A549 (cell line): ENCODE results near the gene KLC3. TPM values are rescaled to one million over a fixed set of nuclear protein-coding genes. Genes with fewer than 3 reads are reported as not detected.

ENCODE experiments used
- ATAC-seq, 2 experiments: fragments of 200-7000 bp in 1 of 2; fragments of >200 bp in 1 of 2; cut with Nextera tagmentation in 1 of 2; cut with Tn5 transposase in 1 of 2; 3 replicates each; pipeline versions ENCODE4 v1.8.0 to v1.9.1; 2018 to 2020; ENCODE audit warnings: mild to moderate bottlenecking in 1 of 2, moderate library complexity in 1 of 2
- CTCF ChIA-PET: fragments of 300-600 bp; sonication (Branson Sonifier 250); formaldehyde crosslinking; extraction: SDS; loops from one replicate; lab custom pipeline; 2021; ENCODE audit warnings: antibody characterized with exemption, inconsistent platforms; lab: Yijun Ruan, JAX
- POLR2A ChIA-PET: fragments of 350-600 bp; formaldehyde crosslinking; extraction: SDS; loops from one replicate; lab custom pipeline; 2021; ENCODE audit warnings: antibody characterized with exemption, inconsistent platforms; lab: Yijun Ruan, JAX
- DNase-seq, 2 experiments: peaks; one replicate each; pipeline versions ENCODE4 v3.0.0 to v3.0.0-alpha.2; 2011 to 2016; ENCODE audit warnings: low read depth in 1 of 2, low spot score in 1 of 2
- FAIRE-seq: peaks from 2 replicates; lab custom pipeline; 2011; peaks lifted over from hg19 to GRCh38; lab: Jason Lieb, UNC
- H3K27ac ChIP-seq, 2 experiments: fragments of >200 bp; sonication (Bioruptor Twin); formaldehyde crosslinking; 3 replicates each; pipeline ENCODE4 v1.5.1; 2016 to 2017
- H3K4me1 ChIP-seq: fragments of >200 bp; sonication (Bioruptor Twin); formaldehyde crosslinking; 3 replicates; pipeline ENCODE4 v1.6.1; 2016
- H3K4me2 ChIP-seq: fragments of >200 bp; sonication (Bioruptor Twin); formaldehyde crosslinking; 3 replicates; pipeline ENCODE4 v1.6.1; 2016
- H3K4me3 ChIP-seq: fragments of >200 bp; sonication (Bioruptor Twin); formaldehyde crosslinking; 3 replicates; pipeline ENCODE4 v1.5.1; 2016
- H3K9me3 ChIP-seq: fragments of >200 bp; sonication (Bioruptor Twin); formaldehyde crosslinking; 3 replicates; pipeline ENCODE4 v1.6.1; 2016
- CTCF ChIP-seq: fragments of >200 bp; sonication (Bioruptor Twin); formaldehyde crosslinking; IDR thresholded peaks from 3 replicates; pipeline ENCODE4 v1.5.1; 2016
- FOSB ChIP-seq: fragments of 250-450 bp; sonication (Bioruptor Pico); IDR thresholded peaks from 2 replicates; pipeline ENCODE4 v1.5.0; 2020; ENCODE audit warnings: mild to moderate bottlenecking, moderate library complexity
- FOSL2 ChIP-seq, 2 experiments: fragments of 450-650 bp in 1 of 2; fragments of >200 bp in 1 of 2; sonication (Bioruptor Twin) in 1 of 2; formaldehyde crosslinking; IDR thresholded peaks; 2 replicates each; pipeline versions ENCODE4 v1.5.0 to v1.6.1; 2016 to 2020; ENCODE audit warnings: mild to moderate bottlenecking in 1 of 2, moderate library complexity in 1 of 2
- FOXS1 ChIP-seq: fragments of 250-450 bp; sonication (Bioruptor Pico); IDR thresholded peaks from 2 replicates; pipeline ENCODE4 v1.5.0; 2020; ENCODE audit warnings: mild to moderate bottlenecking, moderate library complexity
- GATA3 ChIP-seq: IDR thresholded peaks from 2 replicates; pipeline ENCODE4 v1.6.1; 2012; ENCODE audit warnings: borderline replicate concordance
- HOXB13 ChIP-seq: fragments of 250-450 bp; sonication (Bioruptor Pico); IDR thresholded peaks from 2 replicates; pipeline ENCODE4 v1.5.0; 2020; ENCODE audit warnings: low read depth, mild to moderate bottlenecking, moderate library complexity
- JUNB ChIP-seq: fragments of >200 bp; sonication (Bioruptor Twin); formaldehyde crosslinking; IDR thresholded peaks from 2 replicates; pipeline ENCODE4 v1.6.1; 2016
- NPAS2 ChIP-seq: fragments of 250-450 bp; sonication (Bioruptor Pico); IDR thresholded peaks from 2 replicates; pipeline ENCODE4 v1.8.0; 2022; ENCODE audit warnings: mild to moderate bottlenecking, moderate library complexity, borderline replicate concordance
- POLR2AphosphoS2 ChIP-seq: conservative IDR thresholded peaks from 2 replicates; pipeline ENCODE4 v1.6.1; 2012; ENCODE audit warnings: low read length, improper control_type of control experiment, inconsistent platforms
- RAD21 ChIP-seq, 2 experiments: fragments of >200 bp in 1 of 2; sonication (Bioruptor Twin) in 1 of 2; formaldehyde crosslinking in 1 of 2; IDR thresholded peaks in 1 of 2; conservative IDR thresholded peaks in 1 of 2; 2 replicates in 1 of 2; 3 replicates in 1 of 2; pipeline ENCODE4 v1.6.1; 2012 to 2018; ENCODE audit warnings: inconsistent platforms in 1 of 2
- USF2 ChIP-seq: fragments of 450-650 bp; IDR thresholded peaks from 2 replicates; pipeline ENCODE4 v1.6.1; 2014; ENCODE audit warnings: antibody characterized with exemption
- WGBS: methylation state at CpG from one replicate; pipeline ENCODE4 v1.1.6; 2017; ENCODE audit errors: missing lambda C conversion rate; 5-methylcytosine and 5-hydroxymethylcytosine counted together
- polyA plus RNA-seq, 4 experiments: library from polyadenylated mRNA; depleted of rRNA in 3 of 4; stranded (reverse); fragments of >200 nt; fragmentation: RNase III in 1 of 4; extraction: RNeasy Plus Mini Kit Qiagen cat#74134 plus additional on column Dnase treatment in 1 of 4; gene quantifications; 2 replicates in 3 of 4; 3 replicates in 1 of 4; pipeline ENCODE4 v1.2.3, GENCODE V29; 2011 to 2017

Gene KLC3
- polyA plus RNA-seq, 2 of the 4 experiments (the other 2 are of a cell fraction) = 0.26 to 0.49 TPM

- no peak for TF ChIP-seq NPAS2 (CRISPR knock-in tag)
- TF ChIP-seq CTCF = no peak
- no peak for TF ChIP-seq FOXS1 (CRISPR knock-in tag)
- TF ChIP-seq USF2 = no peak
- no peak for TF ChIP-seq HOXB13 (CRISPR knock-in tag)
- no peak for TF ChIP-seq RAD21 (conservative IDR thresholded peaks at IDR 0.05 in 1 of 2, IDR thresholded peaks at IDR 0.05 in 1 of 2)
- ATAC-seq (no peak; a peak in 1 of 6 replicates), DNase-seq (no peak), FAIRE-seq (no peak)
- WGBS = 81% methylated on average over 1 of the region's 1 CpG
- Histone ChIP-seq H3K9me3 (no peaks in the 10 kb centered on the region), H3K4me2 (no peak overlapping the region), H3K4me3 (no peak overlapping the region), H3K4me1 (peaks cover 14% of the 10 kb centered on the region), H3K27ac (peak overlapping the region in 1 of 2 experiments; percentile 50; a peak in 2 of 6 replicates)
- CTCF ChIA-PET = interaction anchor here (1.0 to 2.1 kb wide), 2 partner anchors 22 to 24 kb away, joined by 3 to 7 read pairs; no protein-coding TSS in a partner anchor
- POLR2A ChIA-PET = no interaction called here
Measured at GRCh38 chr19:45380107-45380506, 39.6 kb downstream of the KLC3 start.

- ChIA-PET CTCF (interaction anchor here (1.9 kb wide), 1 partner anchor 22 kb away, joined by 6 read pairs; the partner anchor contains the start of gene PPP1R13L), POLR2A (no interaction called here)
- 92% methylated on average over 8 of the region's 29 CpGs for WGBS
- H3K4me3 ChIP-seq = no peak overlapping the region
- H3K4me1 ChIP-seq = no peaks in the 10 kb centered on the region
- FAIRE-seq (no peak), ATAC-seq (no peak; a peak in 1 of 6 replicates), DNase-seq (no peak)
- TF ChIP-seq GATA3 (no peak), FOSL2 (IDR thresholded peaks at IDR 0.05) (no peak), FOSL2 (CRISPR knock-in tag; IDR thresholded peaks at IDR 0.05) (no peak), FOXS1 (CRISPR knock-in tag) (no peak), JUNB (no peak)
- no peaks in the 10 kb centered on the region for H3K9me3 ChIP-seq
- H3K27ac ChIP-seq = no peak overlapping the region
- H3K4me2 ChIP-seq = no peak overlapping the region
Measured at GRCh38 chr19:45382426-45382825, 41.9 kb downstream of the KLC3 start.

GRCh38 chr19:45385392-45386221 lies 45.1 kb downstream of the KLC3 start:
- ChIA-PET POLR2A (no interaction called here), CTCF (interaction anchor here (1.3 to 3.4 kb wide), 2 partner anchors 18 to 93 kb away, joined by 4 to 17 read pairs; partner anchors contain the start of gene PPP1R13L)
- Histone ChIP-seq H3K4me2 (no peak overlapping the region), H3K27ac (no peak overlapping the region), H3K9me3 (no peaks in the 10 kb centered on the region), H3K4me3 (no peak overlapping the region), H3K4me1 (no peaks in the 10 kb centered on the region)
- WGBS = 88% methylated on average over 62 of the region's 75 CpGs
- no peak for TF ChIP-seq CTCF
- ATAC-seq = peak in 1 of 2 experiments; percentile 15; a peak in 3 of 6 replicates
- DNase-seq = no peak
- no peak for FAIRE-seq

- WGBS = 72% methylated on average over 3 of the region's 3 CpGs
- H3K27ac ChIP-seq = 0 out of 6 replicates have a peak overlapping the region, but pooled peaks of 1 of the 2 experiments have one; percentile 29
- ChIA-PET POLR2A (interaction anchor here (0.5 kb wide), 1 partner anchor 34 kb away, joined by 3 read pairs; no protein-coding TSS in a partner anchor), CTCF (interaction anchor here (0.6 to 6.4 kb wide), 4 partner anchors 11 to 560 kb away, joined by 3 to 94 read pairs (median 4); partner anchors contain the start of gene PPP1R13L)
- DNase-seq (peak in 1 of 2 experiments; percentile 62), FAIRE-seq (peak; percentile 46), ATAC-seq (peak; percentile 94 to 96)
- no peaks in the 10 kb centered on the region for H3K9me3 ChIP-seq
- no peak overlapping the region for H3K4me3 ChIP-seq
- H3K4me1 ChIP-seq = no peaks in the 10 kb centered on the region
- 0 out of 2 replicates have a peak, but pooled peaks have one; percentile 54 for TF ChIP-seq POLR2AphosphoS2
- TF ChIP-seq FOSB (CRISPR knock-in tag) = no peak
- TF ChIP-seq, all 56 proteins: peak for 1
- no peak overlapping the region for H3K4me2 ChIP-seq
Measured at GRCh38 chr19:45391346-45391745, 50.8 kb downstream of the KLC3 start.
